Peyer's patch (tissue), 4 donors: Measurements from ENCODE around the gene SLC22A7. TPM values are rescaled to one million over a fixed set of nuclear protein-coding genes. Genes with fewer than 3 reads are reported as not detected.

ENCODE experiments used
- DNase-seq, 3 donors: peaks; one replicate each; pipeline ENCODE4 v3.0.0-alpha.2; 2017 to 2019
- H3K27ac ChIP-seq, 4 donors: fragments of 200-600 bp; sonication (generic); one replicate each; pipeline ENCODE4 v1.5.1; 2016 to 2019
- H3K27me3 ChIP-seq, 2 donors: fragments of 200-600 bp; sonication (generic); one replicate each; pipeline ENCODE4 v1.5.1; 2019
- H3K36me3 ChIP-seq, 3 donors: fragments of 200-600 bp; sonication (generic); one replicate each; pipeline ENCODE4 v1.5.1; 2016 to 2019
- H3K4me1 ChIP-seq, 4 donors: fragments of 200-600 bp; sonication (generic); one replicate each; pipeline ENCODE4 v1.5.1; 2016 to 2019
- H3K4me3 ChIP-seq, 4 donors: fragments of 200-600 bp; sonication (generic); 1 replicate in 3 of 4; 2 replicates in 1 of 4; pipeline ENCODE4 v1.5.1; 2016 to 2019; ENCODE audit warnings: mild to moderate bottlenecking in 1 of 4
- H3K9me3 ChIP-seq, 4 donors: fragments of 200-600 bp; sonication (generic); one replicate each; pipeline ENCODE4 v1.5.1; 2016 to 2019; ENCODE audit warnings: mild to moderate bottlenecking in 1 of 4
- POLR2A ChIP-seq, 2 donors: fragments of 450-650 bp; IDR thresholded peaks; one replicate each; pipeline ENCODE4 v1.5.1; 2017; ENCODE audit warnings: antibody characterized with exemption in 2 of 2, mild to moderate bottlenecking in 2 of 2, moderate library complexity in 2 of 2
- total RNA-seq, 4 donors: library from RNA; depleted of rRNA; stranded (reverse); fragments of >200 nt; gene quantifications; one replicate each; pipeline ENCODE4 v1.1.0, GENCODE V29; 2016
- TF ChIP-seq, protein P1 (sequence below), 6 experiments: fragments of 450-650 bp in 4 of 6; fragments of 200-600 bp in 2 of 6; sonication (generic) in 1 of 6; IDR thresholded peaks; one replicate each; pipeline ENCODE4 v1.5.1; 2017 to 2019; ENCODE audit warnings: antibody characterized with exemption in 6 of 6, mild to moderate bottlenecking in 3 of 6, moderate library complexity in 1 of 6

The SLC22A7 gene
- total RNA-seq, 4 donors from 2014 or later: 0.80 TPM; not detected in 3

GRCh38 chr6:43282636-43283513 lies 15.2 kb upstream of the SLC22A7 start:
- DNase-seq: no peak
- no peak overlapping the region for H3K27ac ChIP-seq
- TF ChIP-seq, protein P1, sequence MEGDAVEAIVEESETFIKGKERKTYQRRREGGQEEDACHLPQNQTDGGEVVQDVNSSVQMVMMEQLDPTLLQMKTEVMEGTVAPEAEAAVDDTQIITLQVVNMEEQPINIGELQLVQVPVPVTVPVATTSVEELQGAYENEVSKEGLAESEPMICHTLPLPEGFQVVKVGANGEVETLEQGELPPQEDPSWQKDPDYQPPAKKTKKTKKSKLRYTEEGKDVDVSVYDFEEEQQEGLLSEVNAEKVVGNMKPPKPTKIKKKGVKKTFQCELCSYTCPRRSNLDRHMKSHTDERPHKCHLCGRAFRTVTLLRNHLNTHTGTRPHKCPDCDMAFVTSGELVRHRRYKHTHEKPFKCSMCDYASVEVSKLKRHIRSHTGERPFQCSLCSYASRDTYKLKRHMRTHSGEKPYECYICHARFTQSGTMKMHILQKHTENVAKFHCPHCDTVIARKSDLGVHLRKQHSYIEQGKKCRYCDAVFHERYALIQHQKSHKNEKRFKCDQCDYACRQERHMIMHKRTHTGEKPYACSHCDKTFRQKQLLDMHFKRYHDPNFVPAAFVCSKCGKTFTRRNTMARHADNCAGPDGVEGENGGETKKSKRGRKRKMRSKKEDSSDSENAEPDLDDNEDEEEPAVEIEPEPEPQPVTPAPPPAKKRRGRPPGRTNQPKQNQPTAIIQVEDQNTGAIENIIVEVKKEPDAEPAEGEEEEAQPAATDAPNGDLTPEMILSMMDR (IDR thresholded peaks at IDR 0.05): no peak
- no peak for TF ChIP-seq POLR2A (IDR thresholded peaks at IDR 0.05)
- H3K27me3 ChIP-seq: no peaks in the 10 kb centered on the region
- H3K4me3 ChIP-seq: no peak overlapping the region
- no peaks in the 10 kb centered on the region for H3K9me3 ChIP-seq
- peaks cover 0 to 26% (median 0%) of the 10 kb centered on the region in 4 donors for H3K4me1 ChIP-seq
- H3K36me3 ChIP-seq: no peaks in the 10 kb centered on the region

DNA sequence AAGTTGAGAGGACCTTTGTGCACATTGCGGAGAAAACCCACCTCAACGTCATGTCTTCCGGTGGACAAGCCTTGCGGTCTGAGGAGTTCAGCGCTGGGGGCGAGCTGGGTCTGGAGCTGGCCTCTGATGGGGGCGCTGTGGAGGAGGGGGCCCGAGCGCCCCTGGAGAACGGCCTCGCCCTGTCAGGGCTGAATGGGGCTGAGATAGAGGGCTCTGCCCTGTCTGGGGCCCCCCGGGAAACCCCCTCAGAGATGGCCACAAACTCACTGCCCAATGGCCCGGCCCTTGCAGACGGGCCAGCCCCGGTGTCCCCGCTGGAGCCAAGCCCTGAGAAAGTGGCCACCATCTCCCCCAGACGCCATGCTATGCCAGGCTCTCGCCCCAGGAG lies 14.6 kb upstream of the SLC22A7 start:
- Histone ChIP-seq H3K9me3 (no peaks in the 10 kb centered on the region), H3K27ac (no peak overlapping the region), H3K27me3 (no peaks in the 10 kb centered on the region), H3K4me1 (peaks cover 0 to 23% (median 0%) of the 10 kb centered on the region in 4 donors), H3K4me3 (no peak overlapping the region), H3K36me3 (no peaks in the 10 kb centered on the region)
- no peak for DNase-seq
- no peak for TF ChIP-seq POLR2A (IDR thresholded peaks at IDR 0.05)
- TF ChIP-seq, protein P1 (IDR thresholded peaks at IDR 0.05): no peak

DNA sequence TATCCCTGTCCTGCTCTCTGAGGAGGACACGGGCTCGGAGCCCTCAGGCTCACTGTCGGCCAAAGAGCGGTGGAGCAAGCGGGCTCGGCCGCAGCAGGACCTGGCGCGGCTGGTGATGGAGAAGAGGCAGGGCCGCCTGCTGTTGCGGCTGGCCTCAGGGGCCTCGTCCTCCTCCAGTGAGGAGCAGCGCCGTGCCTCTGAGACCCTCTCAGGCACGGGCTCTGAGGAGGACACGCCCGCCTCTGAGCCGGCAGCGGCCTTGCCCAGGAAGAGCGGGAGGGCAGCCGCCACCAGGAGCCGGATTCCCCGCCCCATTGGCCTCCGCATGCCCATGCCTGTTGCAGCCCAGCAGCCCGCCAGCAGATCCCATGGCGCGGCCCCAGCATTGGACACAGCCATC lies 14.2 kb upstream of the SLC22A7 start:
- no peak overlapping the region for H3K4me3 ChIP-seq

DNA sequence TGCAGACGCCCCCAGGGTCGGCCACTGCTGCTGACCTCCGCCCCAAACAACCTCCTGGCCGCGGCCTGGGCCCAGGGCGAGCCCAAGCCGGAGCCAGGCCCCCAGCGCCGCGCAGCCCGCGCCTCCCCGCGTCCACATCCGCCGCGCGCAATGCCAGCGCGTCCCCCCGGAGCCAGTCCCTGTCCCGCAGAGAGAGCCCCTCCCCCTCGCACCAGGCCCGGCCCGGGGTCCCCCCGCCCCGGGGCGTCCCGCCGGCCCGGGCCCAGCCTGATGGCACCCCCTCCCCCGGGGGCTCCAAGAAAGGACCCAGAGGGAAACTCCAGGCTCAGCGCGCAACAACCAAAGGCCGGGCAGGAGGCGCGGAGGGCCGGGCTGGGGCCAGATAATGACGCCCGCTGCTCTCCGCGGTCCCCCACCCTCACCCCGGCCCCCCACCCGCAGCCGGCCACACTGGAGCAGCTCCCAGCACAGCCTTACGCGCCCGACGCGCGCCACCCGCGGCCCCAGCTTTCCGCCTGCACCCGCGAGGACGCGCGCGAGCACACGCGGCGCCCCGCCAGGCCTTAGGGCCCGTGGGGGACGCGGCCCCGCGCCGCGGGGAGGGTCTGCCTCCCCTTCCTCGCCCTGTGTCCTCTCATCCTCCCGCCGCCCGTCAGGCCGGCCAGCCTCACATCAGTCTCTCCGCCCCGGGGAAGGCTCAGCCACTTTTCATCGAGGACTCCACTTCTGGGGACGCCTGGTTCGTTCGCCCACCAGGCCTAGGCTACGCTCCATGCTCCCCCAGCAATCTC lies 12.9 kb upstream of the SLC22A7 start:
- H3K9me3 ChIP-seq: no peaks in the 10 kb centered on the region
- TF ChIP-seq, protein P1 (IDR thresholded peaks at IDR 0.05): no peak
- no peak for TF ChIP-seq POLR2A (IDR thresholded peaks at IDR 0.05)
- H3K27ac ChIP-seq: no peak overlapping the region
- H3K27me3 ChIP-seq: no peaks in the 10 kb centered on the region
- H3K36me3 ChIP-seq: no peaks in the 10 kb centered on the region
- H3K4me3 ChIP-seq: peak overlapping the region in 2 of 4 donors; percentile 31
- peak in 1 of 3 donors; percentile 43 for DNase-seq
- peaks cover 0 to 15% (median 0%) of the 10 kb centered on the region in 4 donors for H3K4me1 ChIP-seq

More for the DNA sequence above, 14.2 kb upstream of the SLC22A7 start:
- H3K27ac ChIP-seq: no peak overlapping the region
- H3K36me3 ChIP-seq: no peaks in the 10 kb centered on the region
- H3K4me1 ChIP-seq: peaks cover 0 to 20% (median 0%) of the 10 kb centered on the region in 4 donors
- no peaks in the 10 kb centered on the region for H3K9me3 ChIP-seq
- no peaks in the 10 kb centered on the region for H3K27me3 ChIP-seq
- no peak for TF ChIP-seq POLR2A (IDR thresholded peaks at IDR 0.05)
- TF ChIP-seq, protein P1 (IDR thresholded peaks at IDR 0.05): no peak
- peak in 1 of 3 donors; percentile 51 for DNase-seq

- no peaks in the 10 kb centered on the region for H3K27me3 ChIP-seq
- peaks cover 0 to 15% (median 0%) of the 10 kb centered on the region in 4 donors for H3K4me1 ChIP-seq
- no peaks in the 10 kb centered on the region for H3K9me3 ChIP-seq
- no peaks in the 10 kb centered on the region for H3K36me3 ChIP-seq
- no peak overlapping the region for H3K4me3 ChIP-seq
- no peak for DNase-seq
- H3K27ac ChIP-seq: no peak overlapping the region
- no peak for TF ChIP-seq POLR2A (IDR thresholded peaks at IDR 0.05)
- TF ChIP-seq, protein P1 (IDR thresholded peaks at IDR 0.05): no peak
These were observed 12.2 kb upstream of the SLC22A7 start for GRCh38 chr6:43285832-43286231.
